NCI-H748 treated with DMSO at 0.1 percent for 48 hours (cell line): ENCODE data around the gene APLP1.
A peak's percentile ranks its signal among the peaks of the same experiment; 100 is the strongest.
"Not testable (repeated sequence)": the region's sequence is repeated elsewhere in the genome, so short reads cannot be mapped to it uniquely, and the experiment has no call there.

Experiments
- DNase-seq: peaks from one replicate; lab custom pipeline; 2025; lab: John Stamatoyannopoulos, UW

Gene APLP1

GRCh38 chr19:35868172-35868822, at the start of gene APLP1:
Gene APLP1 (plus strand): TSS chr19:35868574. CDS start chr19:35868637, 63 bp downstream.
- peak; percentile 69 for DNase-seq

GRCh38 chr19:35822579-35822978, 45.8 kb upstream of the APLP1 start:
- no peak for DNase-seq

GRCh38 chr19:35824150-35824549, 44.2 kb upstream of the APLP1 start:
- no peak for DNase-seq

GRCh38 chr19:35828692-35829301, 39.6 kb upstream of the APLP1 start:
- DNase-seq = no peak

GRCh38 chr19:35830986-35831385, 37.4 kb upstream of the APLP1 start:
- no peak for DNase-seq

- DNase-seq = no peak
Observed at GRCh38 chr19:35832054-35832453, 36.3 kb upstream of the APLP1 start.

GRCh38 chr19:35833972-35834371, 34.4 kb upstream of the APLP1 start:
- DNase-seq = no peak

- not testable (repeated sequence) for DNase-seq
Observed at GRCh38 chr19:35836096-35836495, 32.3 kb upstream of the APLP1 start.

- DNase-seq = no peak
Observed at GRCh38 chr19:35841961-35842595, 26.3 kb upstream of the APLP1 start.

GRCh38 chr19:35842666-35843272, 25.6 kb upstream of the APLP1 start:
- no peak for DNase-seq

- no peak for DNase-seq
Observed at GRCh38 chr19:35843676-35844481, 24.5 kb upstream of the APLP1 start.

GRCh38 chr19:35844482-35845214, 23.7 kb upstream of the APLP1 start:
- DNase-seq = no peak

GRCh38 chr19:35845215-35846037, 22.9 kb upstream of the APLP1 start:
- DNase-seq = peak; percentile 19

GRCh38 chr19:35846038-35846668, 22.2 kb upstream of the APLP1 start:
- peak; percentile 8 for DNase-seq

- no peak for DNase-seq
Observed at GRCh38 chr19:35847911-35848310, 20.5 kb upstream of the APLP1 start.

GRCh38 chr19:35848486-35848885, 19.9 kb upstream of the APLP1 start:
- DNase-seq = no peak

- DNase-seq = no peak
Observed at GRCh38 chr19:35848919-35849505, 19.4 kb upstream of the APLP1 start.

GRCh38 chr19:35851213-35852028, 17.0 kb upstream of the APLP1 start:
- peak; percentile 14 for DNase-seq
